Measurements from ENCODE around the gene SEMA3E.

The SEMA3E gene

GRCh38 chr7:83426325-83426724 is 222.6 kb downstream of the SEMA3E start:
- Histone ChIP-seq H3K4me1 (ENCODE audit: low read depth, poor library complexity, severe bottlenecking) (peaks cover 34% of the 10 kb centered on the region), H3K27ac (no peak overlapping the region), H3K36me3 (ENCODE audit: insufficient read depth) (no peaks in the 10 kb centered on the region), H3K27me3 (ENCODE audit: insufficient read depth, low read depth) (no peaks in the 10 kb centered on the region), H3K9ac (no peak overlapping the region), H3K4me3 (IDR thresholded peaks at IDR 0.05; ENCODE audit: insufficient read depth, low read depth, low read length) (no peak overlapping the region), H4K20me1 (ENCODE audit: insufficient read depth) (no peaks in the 10 kb centered on the region), H3K4me2 (no peak overlapping the region), H3K79me2 (ENCODE audit: insufficient read depth, low read depth) (no peaks in the 10 kb centered on the region), H2AFZ (ENCODE audit: low read depth) (no peak overlapping the region)
- TF ChIP-seq CTCF (conservative IDR thresholded peaks at IDR 0.05; ENCODE audit: low read depth, low read length), result no peak

DNA sequence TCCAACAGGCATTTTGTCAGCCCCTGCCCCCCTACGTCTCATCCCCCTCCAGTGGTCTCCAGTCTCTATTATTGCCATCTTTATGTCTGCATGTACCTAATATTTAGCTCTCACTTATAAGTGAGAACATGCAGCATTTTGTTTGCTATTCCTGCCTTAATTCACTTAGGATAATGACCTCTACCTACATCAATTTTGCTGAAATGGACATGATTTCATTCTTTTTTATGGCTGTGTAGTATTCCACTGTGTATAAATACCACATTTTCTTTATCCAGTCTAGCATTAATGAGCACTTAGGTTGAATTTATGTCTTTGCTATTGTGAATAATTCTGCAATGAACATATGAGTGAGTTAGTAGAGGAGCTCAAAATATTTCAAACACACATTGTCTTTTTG is 229.9 kb downstream of the SEMA3E start:
- Histone ChIP-seq H3K36me3 (ENCODE audit: insufficient read depth) (no peaks in the 10 kb centered on the region), H3K4me2 (no peak overlapping the region), H2AFZ (ENCODE audit: low read depth) (no peak overlapping the region), H3K4me3 (IDR thresholded peaks at IDR 0.05; ENCODE audit: insufficient read depth, low read depth, low read length) (no peak overlapping the region), H3K27me3 (ENCODE audit: insufficient read depth, low read depth) (no peaks in the 10 kb centered on the region), H4K20me1 (ENCODE audit: insufficient read depth) (no peaks in the 10 kb centered on the region), H3K9ac (no peak overlapping the region), H3K79me2 (ENCODE audit: insufficient read depth, low read depth) (no peaks in the 10 kb centered on the region), H3K27ac (no peak overlapping the region), H3K4me1 (ENCODE audit: low read depth, poor library complexity, severe bottlenecking) (no peaks in the 10 kb centered on the region)
- TF ChIP-seq CTCF (conservative IDR thresholded peaks at IDR 0.05; ENCODE audit: low read depth, low read length), result no peak

DNA sequence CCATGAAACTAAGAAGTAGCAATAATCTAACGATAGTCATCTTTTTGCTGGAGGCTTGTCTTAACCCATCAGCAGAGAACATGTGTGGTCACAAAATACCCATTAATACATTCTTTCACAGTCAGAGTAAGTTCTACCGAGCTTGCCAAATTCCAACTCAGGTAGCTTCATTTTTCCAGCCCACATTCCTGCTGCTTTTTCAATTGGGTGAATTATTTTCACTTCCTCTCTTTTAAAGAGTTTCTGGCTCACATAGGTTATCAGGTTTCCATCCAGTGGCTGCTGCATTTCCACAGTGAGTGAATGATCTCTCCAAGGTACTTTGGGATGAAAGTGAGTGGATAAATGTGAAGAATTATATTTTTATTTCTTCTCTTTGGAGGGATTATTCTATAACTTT is 233.1 kb downstream of the SEMA3E start:
- Histone ChIP-seq H3K27me3 (ENCODE audit: insufficient read depth, low read depth) (no peaks in the 10 kb centered on the region), H3K4me2 (no peak overlapping the region), H3K27ac (no peak overlapping the region), H3K9ac (no peak overlapping the region), H3K36me3 (ENCODE audit: insufficient read depth) (no peaks in the 10 kb centered on the region), H4K20me1 (ENCODE audit: insufficient read depth) (no peaks in the 10 kb centered on the region), H3K4me3 (IDR thresholded peaks at IDR 0.05; ENCODE audit: insufficient read depth, low read depth, low read length) (no peak overlapping the region), H3K4me1 (ENCODE audit: low read depth, poor library complexity, severe bottlenecking) (no peaks in the 10 kb centered on the region), H2AFZ (ENCODE audit: low read depth) (no peak overlapping the region), H3K79me2 (ENCODE audit: insufficient read depth, low read depth) (no peaks in the 10 kb centered on the region)
- TF ChIP-seq CTCF (conservative IDR thresholded peaks at IDR 0.05; ENCODE audit: low read depth, low read length), result no peak

- H2AFZ ChIP-seq (ENCODE audit: low read depth), result no peak overlapping the region
- H3K27ac ChIP-seq, result no peak overlapping the region
- H3K9ac ChIP-seq, result no peak overlapping the region
- TF ChIP-seq CTCF (conservative IDR thresholded peaks at IDR 0.05; ENCODE audit: low read depth, low read length), result no peak
- H3K4me2 ChIP-seq, result no peak overlapping the region
- H3K4me3 ChIP-seq (IDR thresholded peaks at IDR 0.05; ENCODE audit: insufficient read depth, low read depth, low read length), result no peak overlapping the region
- no peaks in the 10 kb centered on the region for H3K4me1 ChIP-seq (ENCODE audit: low read depth, poor library complexity, severe bottlenecking)
- no peaks in the 10 kb centered on the region for H3K36me3 ChIP-seq (ENCODE audit: insufficient read depth)
- no peaks in the 10 kb centered on the region for H3K27me3 ChIP-seq (ENCODE audit: insufficient read depth, low read depth)
- H3K79me2 ChIP-seq (ENCODE audit: insufficient read depth, low read depth), result no peaks in the 10 kb centered on the region
- H4K20me1 ChIP-seq (ENCODE audit: insufficient read depth), result no peaks in the 10 kb centered on the region
Measured at GRCh38 chr7:83414947-83415346, 234.0 kb downstream of the SEMA3E start.

DNA sequence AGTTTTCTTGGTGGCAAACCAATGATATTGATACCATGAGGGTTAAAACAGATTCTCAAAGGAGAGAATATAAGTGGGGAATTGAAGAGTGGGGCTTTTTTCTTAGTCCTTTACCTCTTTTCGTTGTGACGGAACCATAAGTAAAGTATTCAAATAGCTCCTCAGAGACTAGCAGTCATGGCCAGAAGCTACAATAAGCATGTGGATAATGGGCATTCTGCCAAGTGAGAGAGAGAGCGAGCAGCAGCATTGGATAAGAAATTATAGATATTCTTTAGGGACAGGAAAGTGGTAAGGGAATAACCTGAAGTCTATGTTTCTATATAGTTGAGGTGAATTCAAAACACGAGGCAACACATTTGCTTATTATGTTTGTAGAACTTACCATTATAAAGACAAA is 235.1 kb downstream of the SEMA3E start:
- Histone ChIP-seq H3K27me3 (ENCODE audit: insufficient read depth, low read depth) (no peaks in the 10 kb centered on the region), H3K4me1 (ENCODE audit: low read depth, poor library complexity, severe bottlenecking) (no peaks in the 10 kb centered on the region), H3K4me3 (IDR thresholded peaks at IDR 0.05; ENCODE audit: insufficient read depth, low read depth, low read length) (no peak overlapping the region), H3K27ac (no peak overlapping the region), H2AFZ (ENCODE audit: low read depth) (no peak overlapping the region), H3K4me2 (no peak overlapping the region), H3K9ac (no peak overlapping the region), H3K79me2 (ENCODE audit: insufficient read depth, low read depth) (no peaks in the 10 kb centered on the region), H4K20me1 (ENCODE audit: insufficient read depth) (no peaks in the 10 kb centered on the region), H3K36me3 (ENCODE audit: insufficient read depth) (no peaks in the 10 kb centered on the region)
- no peak for TF ChIP-seq CTCF (conservative IDR thresholded peaks at IDR 0.05; ENCODE audit: low read depth, low read length)

Measured in KMS-11 (cell line).